Smooth muscle cell (in vitro differentiated cells): ENCODE measurements around the gene KDM5C. TPM values are rescaled to one million over a fixed set of nuclear protein-coding genes. Genes with fewer than 3 reads are reported as not detected.
A peak's percentile ranks its signal among the peaks of the same experiment; 100 is the strongest.

Experiments used
- DNase-seq: peaks from one replicate; lab custom pipeline; 2025; ENCODE audit not compliant: unreplicated experiment; lab: John Stamatoyannopoulos, UW
- H2AFZ ChIP-seq: fragments of 200-600 bp; sonication (generic); 2 replicates; pipeline ENCODE4 v1.6.0; 2016; ENCODE audit warnings: antibody characterized with exemption, low read depth, mild to moderate bottlenecking
- H3F3A ChIP-seq: fragments of 200-600 bp; sonication (generic); 2 replicates; pipeline ENCODE4 v1.6.0; 2017; ENCODE audit warnings: antibody characterized with exemption, low read depth
- H3K27ac ChIP-seq: fragments of 200-600 bp; sonication (generic); 2 replicates; pipeline ENCODE4 v1.5.1; 2016; ENCODE audit warnings: low read depth, mild to moderate bottlenecking
- H3K27me3 ChIP-seq: fragments of 200-600 bp; sonication (generic); 2 replicates; pipeline ENCODE4 v1.6.1; 2016; ENCODE audit warnings: low read depth, mild to moderate bottlenecking
- H3K36me3 ChIP-seq: fragments of 200-600 bp; sonication (generic); 2 replicates; pipeline ENCODE4 v1.5.1; 2016; ENCODE audit warnings: low read depth
- H3K4me1 ChIP-seq: fragments of 200-600 bp; sonication (generic); 2 replicates; pipeline ENCODE4 v1.5.1; 2016; ENCODE audit warnings: low read depth
- H3K4me2 ChIP-seq: fragments of 200-600 bp; sonication (generic); 2 replicates; pipeline ENCODE4 v1.6.0; 2016; ENCODE audit warnings: mild to moderate bottlenecking
- H3K4me3 ChIP-seq: fragments of 200-600 bp; sonication (generic); 2 replicates; pipeline ENCODE4 v1.5.1; 2016; ENCODE audit warnings: mild to moderate bottlenecking
- H3K79me2 ChIP-seq: fragments of 200-600 bp; sonication (generic); 2 replicates; pipeline ENCODE4 v1.6.0; 2016; ENCODE audit warnings: low read depth, mild to moderate bottlenecking
- H3K9ac ChIP-seq: fragments of 200-600 bp; sonication (generic); 2 replicates; pipeline ENCODE4 v1.6.0; 2016; ENCODE audit warnings: low read depth
- H3K9me3 ChIP-seq: fragments of 200-600 bp; sonication (generic); replicated peaks from 2 replicates; pipeline ENCODE4 v1.5.1; 2016; ENCODE audit warnings: low read depth
- H4K20me1 ChIP-seq: fragments of 200-600 bp; sonication (generic); 2 replicates; pipeline ENCODE4 v1.6.0; 2016; ENCODE audit warnings: low read depth
- WGBS: methylation state at CpG from one replicate; pipeline ENCODE4 v1.1.7; 2016; ENCODE audit warnings: low lambda C conversion rate; 5-methylcytosine and 5-hydroxymethylcytosine counted together
- polyA plus RNA-seq: library from polyadenylated mRNA; unstranded; fragments of >200 nt; fragmentation: Nextera tagmentation; extraction: Ambion mirVana; gene quantifications from 2 replicates; pipeline ENCODE4 v1.2.1, GENCODE V29; 2016
- total RNA-seq: library from RNA; depleted of rRNA; stranded (reverse); fragments of >200 nt; gene quantifications from 2 replicates; pipeline ENCODE4 v1.2.3, GENCODE V29; 2014
- TF ChIP-seq, protein P1 (sequence below): fragments of 200-600 bp; sonication (generic); IDR thresholded peaks from 2 replicates; pipeline ENCODE4 v1.5.1; 2017; ENCODE audit warnings: borderline replicate concordance, mild to moderate bottlenecking, antibody characterized with exemption; ENCODE audit not compliant: insufficient read depth, poor library complexity, severe bottlenecking

The KDM5C gene
- total and polyA plus RNA-seq, 2 experiments from 2014 or later, result 80.2 to 191 TPM

DNA sequence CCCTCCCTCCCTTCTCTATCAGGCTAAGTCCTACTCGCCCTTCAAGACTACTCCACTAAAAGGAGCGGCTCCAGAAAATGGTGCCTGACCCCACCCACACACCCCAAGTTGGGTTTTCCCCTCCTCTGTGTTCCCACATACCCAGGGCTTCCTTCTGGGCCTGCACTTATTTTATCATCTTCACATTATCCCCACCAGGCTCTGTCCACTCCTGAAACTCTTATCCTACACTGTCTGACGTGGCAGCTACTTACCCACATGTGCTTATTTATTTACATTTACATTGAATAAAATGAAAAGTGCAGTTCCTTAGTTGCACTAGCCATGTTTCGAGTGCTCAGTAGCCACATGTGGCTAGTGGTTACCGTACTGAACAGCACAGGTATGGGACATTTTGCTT is 5.1 kb upstream of the KDM5C start:
- Histone ChIP-seq H3K79me2 (no peaks in the 10 kb centered on the region), H3K36me3 (no peaks in the 10 kb centered on the region), H3K4me3 (no peak overlapping the region), H2AFZ (no peak overlapping the region), H4K20me1 (no peaks in the 10 kb centered on the region), H3K27me3 (no peaks in the 10 kb centered on the region), H3K9me3 (no peaks in the 10 kb centered on the region), H3K4me1 (no peaks in the 10 kb centered on the region), H3K27ac (no peak overlapping the region), H3F3A (no peaks in the 10 kb centered on the region), H3K9ac (no peak overlapping the region), H3K4me2 (no peak overlapping the region)
- no peak for DNase-seq
- TF ChIP-seq, protein P1, sequence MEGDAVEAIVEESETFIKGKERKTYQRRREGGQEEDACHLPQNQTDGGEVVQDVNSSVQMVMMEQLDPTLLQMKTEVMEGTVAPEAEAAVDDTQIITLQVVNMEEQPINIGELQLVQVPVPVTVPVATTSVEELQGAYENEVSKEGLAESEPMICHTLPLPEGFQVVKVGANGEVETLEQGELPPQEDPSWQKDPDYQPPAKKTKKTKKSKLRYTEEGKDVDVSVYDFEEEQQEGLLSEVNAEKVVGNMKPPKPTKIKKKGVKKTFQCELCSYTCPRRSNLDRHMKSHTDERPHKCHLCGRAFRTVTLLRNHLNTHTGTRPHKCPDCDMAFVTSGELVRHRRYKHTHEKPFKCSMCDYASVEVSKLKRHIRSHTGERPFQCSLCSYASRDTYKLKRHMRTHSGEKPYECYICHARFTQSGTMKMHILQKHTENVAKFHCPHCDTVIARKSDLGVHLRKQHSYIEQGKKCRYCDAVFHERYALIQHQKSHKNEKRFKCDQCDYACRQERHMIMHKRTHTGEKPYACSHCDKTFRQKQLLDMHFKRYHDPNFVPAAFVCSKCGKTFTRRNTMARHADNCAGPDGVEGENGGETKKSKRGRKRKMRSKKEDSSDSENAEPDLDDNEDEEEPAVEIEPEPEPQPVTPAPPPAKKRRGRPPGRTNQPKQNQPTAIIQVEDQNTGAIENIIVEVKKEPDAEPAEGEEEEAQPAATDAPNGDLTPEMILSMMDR, result no peak
- 78% methylated on average over 5 of the region's 5 CpGs for WGBS

DNA sequence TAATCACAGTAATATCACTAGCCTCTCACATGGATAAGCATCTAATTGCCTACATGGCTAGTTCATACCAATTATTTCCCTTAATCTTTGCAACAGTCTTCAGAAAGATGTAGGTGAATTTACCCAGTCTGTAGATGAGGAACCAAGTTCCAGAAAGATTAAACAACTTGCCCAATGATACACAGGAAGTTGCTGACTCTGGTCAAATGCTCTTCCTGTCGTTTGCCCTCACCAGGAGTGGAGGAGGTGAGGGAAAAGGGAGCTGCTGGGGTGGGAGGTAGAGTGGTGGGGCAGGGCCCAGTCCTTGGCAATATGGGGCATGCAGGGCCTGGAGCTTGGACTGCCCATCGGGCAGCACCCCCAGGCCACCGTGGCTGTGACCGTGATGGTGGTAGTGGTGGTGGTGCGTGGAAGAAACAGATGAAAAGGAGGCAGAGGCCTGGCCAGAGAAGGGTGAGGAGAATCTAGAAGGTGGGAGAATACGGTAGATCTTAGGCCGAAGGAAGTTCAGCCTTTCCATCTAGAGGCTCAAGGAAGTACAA is 2.3 kb upstream of the KDM5C start:
- H3K9ac ChIP-seq, result no peak overlapping the region
- H3K79me2 ChIP-seq, result peaks cover 28% of the 10 kb centered on the region
- H3K9me3 ChIP-seq, result no peaks in the 10 kb centered on the region
- no peaks in the 10 kb centered on the region for H3K27me3 ChIP-seq
- 90% methylated on average over 7 of the region's 7 CpGs for WGBS
- no peak overlapping the region for H2AFZ ChIP-seq
- H3K27ac ChIP-seq, result no peak overlapping the region
- no peak overlapping the region for H3K4me3 ChIP-seq
- DNase-seq, result no peak
- H3F3A ChIP-seq, result no peaks in the 10 kb centered on the region
- no peak overlapping the region for H3K4me2 ChIP-seq
- TF ChIP-seq, protein P1, result no peak
- peaks cover 15% of the 10 kb centered on the region for H3K4me1 ChIP-seq
- peaks cover 19% of the 10 kb centered on the region for H4K20me1 ChIP-seq
- H3K36me3 ChIP-seq, result no peaks in the 10 kb centered on the region

DNA sequence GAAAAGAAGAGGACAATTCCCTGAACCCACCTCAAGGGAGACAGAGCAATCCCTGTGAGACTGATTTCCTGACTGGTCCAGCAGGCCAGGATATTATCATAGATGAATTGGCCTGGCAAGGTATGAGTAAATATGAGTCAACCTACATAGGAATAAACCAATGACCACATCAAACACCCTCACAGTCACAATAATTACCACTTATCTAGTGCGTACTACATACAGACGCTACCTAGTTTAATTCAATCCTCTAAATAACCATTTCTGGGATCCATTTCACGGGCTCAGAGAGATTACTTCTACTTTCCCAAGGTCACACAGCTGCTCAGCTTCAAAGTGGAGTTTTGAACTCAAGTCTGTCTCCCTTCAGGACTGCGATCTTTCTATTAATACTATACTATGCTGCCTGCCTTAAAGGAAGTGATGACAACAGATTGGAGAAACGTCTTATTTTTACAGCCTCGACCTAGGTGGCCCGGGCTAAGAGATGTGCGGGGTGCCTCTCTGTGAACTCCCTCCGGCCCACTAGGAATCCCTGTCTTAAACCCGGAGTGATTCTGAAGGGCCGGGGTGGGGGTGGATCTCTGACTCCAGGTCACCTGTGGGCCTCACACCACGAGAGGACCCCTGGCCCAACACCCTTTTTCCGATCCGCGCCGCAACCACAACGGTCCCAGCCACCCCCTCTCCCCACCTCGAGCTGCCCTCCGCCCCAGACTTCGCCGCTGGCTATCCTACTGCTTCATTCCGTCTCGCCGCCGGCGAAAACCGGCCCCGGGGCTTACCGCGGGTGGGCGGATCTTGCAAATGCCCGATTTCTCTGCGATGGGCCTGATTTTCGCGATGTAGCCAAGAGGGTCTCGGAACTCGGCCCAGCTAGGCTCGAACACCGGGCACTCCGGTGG is 800 bp downstream of the KDM5C start:
- no peak for DNase-seq
- TF ChIP-seq, protein P1, result no peak
- H3K9me3 ChIP-seq, result no peaks in the 10 kb centered on the region

More for the DNA sequence above, 800 bp downstream of the KDM5C start:
- WGBS, result 2% methylated on average over 27 of the region's 40 CpGs
- peaks cover 50% of the 10 kb centered on the region for H4K20me1 ChIP-seq
- H3K4me2 ChIP-seq, result peak overlapping the region; percentile 85
- H3K4me1 ChIP-seq, result peaks cover 17% of the 10 kb centered on the region
- peaks cover 5% of the 10 kb centered on the region for H3K36me3 ChIP-seq
- H2AFZ ChIP-seq, result peak overlapping the region; percentile 87
- no peaks in the 10 kb centered on the region for H3F3A ChIP-seq
- peak overlapping the region; percentile 97 for H3K27ac ChIP-seq
- no peaks in the 10 kb centered on the region for H3K27me3 ChIP-seq
- H3K9ac ChIP-seq, result peak overlapping the region; percentile 99
- peaks cover 58% of the 10 kb centered on the region for H3K79me2 ChIP-seq
- peak overlapping the region; percentile 92 for H3K4me3 ChIP-seq
